K562 (cell line): ENCODE measurements around the gene CCDC85B. TPM values are rescaled to one million over a fixed set of nuclear protein-coding genes. Genes with fewer than 3 reads are reported as not detected.

Experiments
- BRD4 ChIP-seq: fragments of 200-600 bp; sonication (generic); IDR thresholded peaks from 2 replicates; pipeline ENCODE4 v1.6.1; 2017; ENCODE audit warnings: inconsistent platforms
- CBFA2T2 ChIP-seq: fragments of 450-650 bp; conservative IDR thresholded peaks from 2 replicates; pipeline ENCODE4 v1.6.1; 2017; ENCODE audit warnings: mild to moderate bottlenecking
- CBX8 ChIP-seq: fragments of 200-600 bp; sonication (generic); IDR thresholded peaks from 2 replicates; pipeline ENCODE4 v1.6.1; 2012; ENCODE audit warnings: borderline replicate concordance, mixed run types, low read depth, mild to moderate bottlenecking, moderate library complexity, mixed read lengths, low read length, control low read depth, inconsistent platforms; ENCODE audit not compliant: poor library complexity, severe bottlenecking; ENCODE audit errors: extremely low read depth
- CREBBP ChIP-seq: IDR thresholded peaks from one replicate; pipeline ENCODE4 v1.6.1; 2012; ENCODE audit warnings: low read depth, mild to moderate bottlenecking, control low read depth, inconsistent platforms, low read length
- KAT7 ChIP-seq: sonication (generic); formaldehyde crosslinking; IDR thresholded peaks from 2 replicates; pipeline ENCODE4 v1.8.0; 2022; ENCODE audit warnings: missing genetic modification reagents, mild to moderate bottlenecking, borderline replicate concordance
- NCOA2 ChIP-seq, 2 experiments: fragments of 450-650 bp; IDR thresholded peaks; 2 replicates each; pipeline ENCODE4 v1.6.1; 2018; ENCODE audit warnings: mild to moderate bottlenecking in 2 of 2, moderate library complexity in 1 of 2; ENCODE audit not compliant: partially characterized antibody in 2 of 2
- RFX7 ChIP-seq: fragments of 250-450 bp; sonication (Bioruptor Pico); IDR thresholded peaks from 2 replicates; pipeline ENCODE4 v1.5.1; 2021; ENCODE audit warnings: mild to moderate bottlenecking
- SAFB ChIP-seq: fragments of 200-400 bp; formaldehyde crosslinking; IDR thresholded peaks from 2 replicates; pipeline ENCODE4 v1.6.1; 2017; ENCODE audit warnings: low read depth, low read length, borderline replicate concordance
- TFAM ChIP-seq: fragments of 250-450 bp; sonication (Bioruptor Pico); conservative IDR thresholded peaks from 2 replicates; pipeline ENCODE4 v1.5.0; 2021; ENCODE audit warnings: mild to moderate bottlenecking, moderate library complexity
- ZNF589 ChIP-seq: fragments of 200-800 bp; sonication (Bioruptor generic); IDR thresholded peaks from 2 replicates; pipeline ENCODE4 v1.6.1; 2016; ENCODE audit warnings: low read depth, missing genetic modification characterization, missing compliant biosample characterization
- ZNF764 ChIP-seq: fragments of 250-450 bp; sonication (Bioruptor Pico); IDR thresholded peaks from 2 replicates; pipeline ENCODE4 v1.4.0; 2020; ENCODE audit warnings: low read depth, mild to moderate bottlenecking, moderate library complexity
- ZNF785 ChIP-seq: fragments of 250-450 bp; sonication (Bioruptor Pico); IDR thresholded peaks from 2 replicates; pipeline ENCODE4 v1.4.0; 2020; ENCODE audit warnings: mild to moderate bottlenecking
- polyA plus RNA-seq, 8 experiments: library from polyadenylated mRNA; depleted of rRNA in 4 of 8; stranded (reverse) in 5 of 8; unstranded in 3 of 8; fragments of >200 nt; fragmentation: Nextera tagmentation in 2 of 8; fragmentation: Illumina TruSeq in 1 of 8; extraction: Ambion mirVana in 2 of 8; extraction: Trizol in 1 of 8; gene quantifications; 2 replicates each; pipeline versions ENCODE4 v1.2.1 to v1.2.3, GENCODE V29; 2011 to 2014; ENCODE audit warnings: inconsistent platforms in 1 of 8, missing spikeins in 1 of 8
- total RNA-seq, 7 experiments: library from RNA; depleted of rRNA in 6 of 7; stranded (reverse); fragments of >200 nt in 6 of 7; fragmentation: Illumina TruSeq in 2 of 7; extraction: Trizol in 2 of 7; gene quantifications; 2 replicates each; pipeline versions ENCODE4 v1.2.1 to v1.2.3, GENCODE V29; 2011 to 2021; ENCODE audit warnings: low replicate concordance in 1 of 7
- TF ChIP-seq, protein P1 (sequence below): fragments of 450-650 bp; IDR thresholded peaks from 2 replicates; pipeline ENCODE4 v1.6.1; 2016; ENCODE audit warnings: low read depth
- TF ChIP-seq, protein P2 (sequence below): IDR thresholded peaks from 2 replicates; pipeline ENCODE4 v1.6.1; 2016; ENCODE audit warnings: missing genetic modification characterization, missing compliant biosample characterization
- TF ChIP-seq, protein P3 (sequence below), 3 experiments: fragments of 200-800 bp in 1 of 3; sonication (Bioruptor generic) in 1 of 3; sonication (generic) in 1 of 3; formaldehyde crosslinking in 1 of 3; IDR thresholded peaks; 2 replicates each; pipeline versions ENCODE4 v1.6.1 to v1.8.0; 2016 to 2022; ENCODE audit warnings: mild to moderate bottlenecking in 2 of 3, missing compliant biosample characterization in 2 of 3, missing genetic modification characterization in 2 of 3, missing genetic modification reagents in 1 of 3

Gene CCDC85B
- total and polyA plus RNA-seq, 9 of the 15 experiments (the other 6 are each of a cell fraction or from before 2014, with no cell fraction given) = 0.14 to 138 (median 6.2) TPM

DNA sequence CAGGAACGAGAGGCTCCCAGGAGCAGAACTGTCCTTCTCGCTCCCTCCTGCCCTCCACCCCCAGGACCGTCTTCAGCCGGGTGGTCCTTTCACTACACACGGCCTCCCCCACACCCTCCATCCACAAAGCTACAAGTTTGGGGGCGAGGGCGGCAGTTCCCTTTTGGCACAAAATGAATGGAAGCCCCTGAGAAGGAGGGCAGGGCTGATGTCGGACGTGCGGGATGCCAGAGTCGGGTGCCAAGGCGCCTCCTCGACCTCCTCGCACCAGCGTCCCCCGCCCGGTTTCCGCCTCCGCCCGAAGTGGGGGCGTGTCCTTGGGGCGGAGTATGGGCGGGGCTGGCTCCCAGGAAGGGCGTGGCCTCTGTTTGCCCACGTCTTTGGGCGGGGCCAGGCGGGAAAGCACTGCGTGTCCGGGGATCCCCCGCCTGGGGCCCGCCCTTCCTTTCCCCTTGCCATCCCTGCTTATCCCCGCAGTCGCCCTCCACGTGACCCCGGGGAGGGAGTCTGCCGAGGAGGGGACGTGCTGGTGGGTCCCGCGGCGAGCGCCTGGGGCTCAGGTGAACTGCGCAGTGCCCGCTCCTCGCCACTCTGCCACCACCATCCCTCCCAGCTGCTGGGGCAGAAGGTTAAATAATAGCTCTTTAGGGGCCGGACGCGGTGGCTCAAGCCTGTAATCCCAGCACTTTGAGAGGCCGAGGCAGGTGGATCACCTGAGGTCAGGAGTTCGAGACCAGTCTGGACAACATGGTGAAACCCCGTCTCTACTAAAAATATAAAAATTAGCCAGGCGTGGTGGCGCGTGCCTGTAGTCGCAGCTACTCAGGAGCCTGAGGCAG, 16.9 kb upstream of the CCDC85B start (continued):
- TF ChIP-seq, protein P1, sequence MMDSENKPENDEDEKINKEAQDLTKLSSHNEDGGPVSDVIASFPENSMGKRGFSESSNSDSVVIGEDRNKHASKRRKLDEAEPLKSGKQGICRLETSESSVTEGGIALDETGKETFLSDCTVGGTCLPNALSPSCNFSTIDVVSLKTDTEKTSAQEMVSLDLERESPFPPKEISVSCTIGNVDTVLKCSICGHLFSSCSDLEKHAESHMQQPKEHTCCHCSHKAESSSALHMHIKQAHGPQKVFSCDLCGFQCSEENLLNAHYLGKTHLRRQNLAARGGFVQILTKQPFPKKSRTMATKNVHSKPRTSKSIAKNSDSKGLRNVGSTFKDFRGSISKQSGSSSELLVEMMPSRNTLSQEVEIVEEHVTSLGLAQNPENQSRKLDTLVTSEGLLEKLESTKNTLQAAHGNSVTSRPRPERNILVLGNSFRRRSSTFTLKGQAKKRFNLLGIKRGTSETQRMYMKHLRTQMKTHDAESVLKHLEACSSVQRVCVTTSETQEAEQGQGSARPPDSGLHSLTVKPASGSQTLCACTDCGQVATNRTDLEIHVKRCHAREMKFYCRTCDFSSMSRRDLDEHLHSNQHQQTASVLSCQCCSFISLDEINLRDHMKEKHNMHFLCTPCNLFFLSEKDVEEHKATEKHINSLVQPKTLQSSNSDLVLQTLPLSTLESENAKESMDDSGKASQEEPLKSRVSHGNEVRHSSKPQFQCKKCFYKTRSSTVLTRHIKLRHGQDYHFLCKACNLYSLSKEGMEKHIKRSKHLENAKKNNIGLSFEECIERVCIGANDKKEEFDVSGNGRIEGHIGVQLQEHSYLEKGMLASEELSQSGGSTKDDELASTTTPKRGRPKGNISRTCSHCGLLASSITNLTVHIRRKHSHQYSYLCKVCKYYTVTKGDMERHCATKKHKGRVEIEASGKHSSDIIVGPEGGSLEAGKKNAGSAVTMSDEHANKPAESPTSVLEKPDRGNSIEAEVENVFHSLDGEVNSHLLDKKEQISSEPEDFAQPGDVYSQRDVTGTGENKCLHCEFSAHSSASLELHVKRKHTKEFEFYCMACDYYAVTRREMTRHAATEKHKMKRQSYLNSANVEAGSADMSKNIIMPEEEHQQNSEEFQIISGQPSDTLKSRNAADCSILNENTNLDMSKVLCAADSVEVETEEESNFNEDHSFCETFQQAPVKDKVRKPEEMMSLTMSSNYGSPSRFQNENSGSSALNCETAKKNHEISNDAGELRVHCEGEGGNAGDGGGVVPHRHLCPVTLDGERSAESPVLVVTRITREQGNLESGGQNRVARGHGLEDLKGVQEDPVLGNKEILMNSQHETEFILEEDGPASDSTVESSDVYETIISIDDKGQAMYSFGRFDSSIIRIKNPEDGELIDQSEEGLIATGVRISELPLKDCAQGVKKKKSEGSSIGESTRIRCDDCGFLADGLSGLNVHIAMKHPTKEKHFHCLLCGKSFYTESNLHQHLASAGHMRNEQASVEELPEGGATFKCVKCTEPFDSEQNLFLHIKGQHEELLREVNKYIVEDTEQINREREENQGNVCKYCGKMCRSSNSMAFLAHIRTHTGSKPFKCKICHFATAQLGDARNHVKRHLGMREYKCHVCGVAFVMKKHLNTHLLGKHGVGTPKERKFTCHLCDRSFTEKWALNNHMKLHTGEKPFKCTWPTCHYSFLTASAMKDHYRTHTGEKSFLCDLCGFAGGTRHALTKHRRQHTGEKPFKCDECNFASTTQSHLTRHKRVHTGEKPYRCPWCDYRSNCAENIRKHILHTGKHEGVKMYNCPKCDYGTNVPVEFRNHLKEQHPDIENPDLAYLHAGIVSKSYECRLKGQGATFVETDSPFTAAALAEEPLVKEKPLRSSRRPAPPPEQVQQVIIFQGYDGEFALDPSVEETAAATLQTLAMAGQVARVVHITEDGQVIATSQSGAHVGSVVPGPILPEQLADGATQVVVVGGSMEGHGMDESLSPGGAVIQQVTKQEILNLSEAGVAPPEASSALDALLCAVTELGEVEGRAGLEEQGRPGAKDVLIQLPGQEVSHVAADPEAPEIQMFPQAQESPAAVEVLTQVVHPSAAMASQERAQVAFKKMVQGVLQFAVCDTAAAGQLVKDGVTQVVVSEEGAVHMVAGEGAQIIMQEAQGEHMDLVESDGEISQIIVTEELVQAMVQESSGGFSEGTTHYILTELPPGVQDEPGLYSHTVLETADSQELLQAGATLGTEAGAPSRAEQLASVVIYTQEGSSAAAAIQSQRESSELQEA = no peak
- TF ChIP-seq ZNF785 (CRISPR knock-in tag) = no peak
- peak; percentile 53 for TF ChIP-seq CBFA2T2
- TF ChIP-seq ZNF589 (CRISPR knock-in tag) = no peak
- no peak for TF ChIP-seq RFX7 (CRISPR knock-in tag)
- no peak for TF ChIP-seq TFAM
- no peak for TF ChIP-seq NCOA2 (IDR thresholded peaks at IDR 0.05; ENCODE audit: partially characterized antibody in 2 of 2)
- TF ChIP-seq, protein P2, sequence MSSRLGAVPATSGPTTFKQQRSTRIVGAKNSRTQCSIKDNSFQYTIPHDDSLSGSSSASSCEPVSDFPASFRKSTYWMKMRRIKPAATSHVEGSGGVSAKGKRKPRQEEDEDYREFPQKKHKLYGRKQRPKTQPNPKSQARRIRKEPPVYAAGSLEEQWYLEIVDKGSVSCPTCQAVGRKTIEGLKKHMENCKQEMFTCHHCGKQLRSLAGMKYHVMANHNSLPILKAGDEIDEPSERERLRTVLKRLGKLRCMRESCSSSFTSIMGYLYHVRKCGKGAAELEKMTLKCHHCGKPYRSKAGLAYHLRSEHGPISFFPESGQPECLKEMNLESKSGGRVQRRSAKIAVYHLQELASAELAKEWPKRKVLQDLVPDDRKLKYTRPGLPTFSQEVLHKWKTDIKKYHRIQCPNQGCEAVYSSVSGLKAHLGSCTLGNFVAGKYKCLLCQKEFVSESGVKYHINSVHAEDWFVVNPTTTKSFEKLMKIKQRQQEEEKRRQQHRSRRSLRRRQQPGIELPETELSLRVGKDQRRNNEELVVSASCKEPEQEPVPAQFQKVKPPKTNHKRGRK (tag) = no peak
- TF ChIP-seq SAFB = peak; percentile 61; the same call in 1 of the 2 replicates
- TF ChIP-seq CREBBP = no peak
- no peak for TF ChIP-seq KAT7 (CRISPR knock-in tag)
- TF ChIP-seq ZNF764 (CRISPR knock-in tag) = no peak
- TF ChIP-seq CBX8 = no peak
- TF ChIP-seq BRD4 = no peak
- TF ChIP-seq, protein P3, sequence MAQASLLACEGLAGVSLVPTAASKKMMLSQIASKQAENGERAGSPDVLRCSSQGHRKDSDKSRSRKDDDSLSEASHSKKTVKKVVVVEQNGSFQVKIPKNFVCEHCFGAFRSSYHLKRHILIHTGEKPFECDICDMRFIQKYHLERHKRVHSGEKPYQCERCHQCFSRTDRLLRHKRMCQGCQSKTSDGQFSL (CRISPR knock-in tag; IDR thresholded peaks at IDR 0.05) = no peak
- TF ChIP-seq, protein P3 (tag; IDR thresholded peaks at IDR 0.05) = no peak
